Measurements from ENCODE around the gene KIRREL3. TPM values are rescaled to one million over a fixed set of nuclear protein-coding genes. Genes with fewer than 3 reads are reported as not detected.

KIRREL3 gene
- total and polyA plus RNA-seq, 3 experiments from 2014 or later = not detected

GRCh38 chr11:126440792-126441514, 559.6 kb downstream of the KIRREL3 start:
- DNase-seq = peak; percentile 51 to 75 (median 59)
- Histone ChIP-seq H3K4me1 (ENCODE audit: insufficient read depth, low read length) (no peaks in the 10 kb centered on the region), H3K4me3 (ENCODE audit: low read length) (no peak overlapping the region), H3K27me3 (ENCODE audit: insufficient read depth, low read length, poor library complexity, severe bottlenecking) (no peaks in the 10 kb centered on the region), H3K9me3 (ENCODE audit: low read length) (no peaks in the 10 kb centered on the region), H3K27ac (ENCODE audit: low read depth, low read length) (no peak overlapping the region), H3K36me3 (ENCODE audit: insufficient read depth, low read length) (no peaks in the 10 kb centered on the region)
- Mint-ChIP-seq H3K36me3 (no peaks in the 10 kb centered on the region), H3K27me3 (peaks cover 3 to 23% of the 10 kb centered on the region in 2 donors), H3K9me3 (no peaks in the 10 kb centered on the region), H3K4me3 (no peak overlapping the region), H3K4me1 (peaks cover 4 to 6% (median 4%) of the 10 kb centered on the region in 3 donors), H3K27ac (peak overlapping the region in 1 of 8 donors; percentile 12)
- CTCF ChIA-PET = interaction anchor here (0.6 to 6.4 kb wide), 8 partner anchors 9 to 131 kb away, joined by 3 to 90 read pairs (median 4); no protein-coding TSS in a partner anchor
- POLR2A ChIA-PET = no interaction called here

- no peak overlapping the region for H3K27ac ChIP-seq (ENCODE audit: low read depth, low read length)
- H3K4me3 Mint-ChIP-seq = no peak overlapping the region
- H3K27me3 Mint-ChIP-seq = peaks cover 3 to 23% of the 10 kb centered on the region in 2 donors
- peaks cover 4 to 6% (median 4%) of the 10 kb centered on the region in 3 donors for H3K4me1 Mint-ChIP-seq
- H3K4me3 ChIP-seq (ENCODE audit: low read length) = no peak overlapping the region
- H3K27ac Mint-ChIP-seq = no peak overlapping the region
- H3K27me3 ChIP-seq (ENCODE audit: insufficient read depth, low read length, poor library complexity, severe bottlenecking) = no peaks in the 10 kb centered on the region
- no peaks in the 10 kb centered on the region for H3K36me3 Mint-ChIP-seq
- no peak for DNase-seq
- ChIA-PET POLR2A (no interaction called here), CTCF (interaction anchor here (0.8 to 6.4 kb wide), 5 partner anchors 10 to 130 kb away, joined by 3 to 90 read pairs (median 3); no protein-coding TSS in a partner anchor)
- no peaks in the 10 kb centered on the region for H3K36me3 ChIP-seq (ENCODE audit: insufficient read depth, low read length)
- H3K9me3 Mint-ChIP-seq = no peaks in the 10 kb centered on the region
- H3K4me1 ChIP-seq (ENCODE audit: insufficient read depth, low read length) = no peaks in the 10 kb centered on the region
- H3K9me3 ChIP-seq (ENCODE audit: low read length) = no peaks in the 10 kb centered on the region
Observed at GRCh38 chr11:126440276-126440675, 560.3 kb downstream of the KIRREL3 start.

GRCh38 chr11:126438691-126439090, 561.9 kb downstream of the KIRREL3 start:
- H3K27ac Mint-ChIP-seq = peak overlapping the region in 1 of 8 donors; percentile 75
- Histone ChIP-seq H3K4me1 (ENCODE audit: insufficient read depth, low read length) (no peaks in the 10 kb centered on the region), H3K27me3 (ENCODE audit: insufficient read depth, low read length, poor library complexity, severe bottlenecking) (no peaks in the 10 kb centered on the region), H3K4me3 (ENCODE audit: low read length) (no peak overlapping the region), H3K27ac (ENCODE audit: low read depth, low read length) (no peak overlapping the region), H3K36me3 (ENCODE audit: insufficient read depth, low read length) (no peaks in the 10 kb centered on the region), H3K9me3 (ENCODE audit: low read length) (no peaks in the 10 kb centered on the region)
- peaks cover 4 to 6% (median 4%) of the 10 kb centered on the region in 3 donors for H3K4me1 Mint-ChIP-seq
- no peaks in the 10 kb centered on the region for H3K36me3 Mint-ChIP-seq
- CTCF ChIA-PET = interaction anchor here (6.4 kb wide), 1 partner anchor 43 kb away, joined by 90 read pairs; no protein-coding TSS in a partner anchor
- POLR2A ChIA-PET = no interaction called here
- H3K27me3 Mint-ChIP-seq = peaks cover 3 to 23% of the 10 kb centered on the region in 2 donors
- no peaks in the 10 kb centered on the region for H3K9me3 Mint-ChIP-seq
- no peak overlapping the region for H3K4me3 Mint-ChIP-seq
- no peak for DNase-seq

- Histone ChIP-seq H3K4me1 (ENCODE audit: insufficient read depth, low read length) (no peaks in the 10 kb centered on the region), H3K27me3 (ENCODE audit: insufficient read depth, low read length, poor library complexity, severe bottlenecking) (no peaks in the 10 kb centered on the region), H3K36me3 (ENCODE audit: insufficient read depth, low read length) (no peaks in the 10 kb centered on the region), H3K4me3 (ENCODE audit: low read length) (no peak overlapping the region), H3K27ac (ENCODE audit: low read depth, low read length) (no peak overlapping the region), H3K9me3 (ENCODE audit: low read length) (no peaks in the 10 kb centered on the region)
- Mint-ChIP-seq H3K27ac (peak overlapping the region in 1 of 8 donors; percentile 75), H3K9me3 (no peaks in the 10 kb centered on the region), H3K4me3 (no peak overlapping the region), H3K36me3 (no peaks in the 10 kb centered on the region), H3K4me1 (peaks cover 4 to 6% (median 4%) of the 10 kb centered on the region in 3 donors), H3K27me3 (peaks cover 3 to 19% of the 10 kb centered on the region in 2 donors)
- ChIA-PET CTCF (interaction anchor here (6.4 kb wide), 1 partner anchor 43 kb away, joined by 90 read pairs; no protein-coding TSS in a partner anchor), POLR2A (no interaction called here)
- no peak for DNase-seq
Observed at GRCh38 chr11:126438272-126438671, 562.3 kb downstream of the KIRREL3 start.

- H3K9me3 Mint-ChIP-seq = no peaks in the 10 kb centered on the region
- CTCF ChIA-PET = no interaction called here
Observed at GRCh38 chr11:126437731-126438130, 562.8 kb downstream of the KIRREL3 start.

GRCh38 chr11:126436209-126436755, 564.3 kb downstream of the KIRREL3 start:
- H3K9me3 ChIP-seq (ENCODE audit: low read length) = no peaks in the 10 kb centered on the region
- H3K27ac Mint-ChIP-seq = no peak overlapping the region
- H3K4me3 Mint-ChIP-seq = no peak overlapping the region
- H3K36me3 ChIP-seq (ENCODE audit: insufficient read depth, low read length) = no peaks in the 10 kb centered on the region
- DNase-seq = no peak
- no peak overlapping the region for H3K27ac ChIP-seq (ENCODE audit: low read depth, low read length)
- POLR2A ChIA-PET = no interaction called here
- peaks cover 0 to 7% of the 10 kb centered on the region in 2 donors for H3K27me3 Mint-ChIP-seq
- H3K36me3 Mint-ChIP-seq = no peaks in the 10 kb centered on the region
- CTCF ChIA-PET = interaction anchor here (1.4 kb wide), 1 partner anchor 44 kb away, joined by 5 read pairs; no protein-coding TSS in a partner anchor
- no peaks in the 10 kb centered on the region for H3K4me1 ChIP-seq (ENCODE audit: insufficient read depth, low read length)
- H3K4me3 ChIP-seq (ENCODE audit: low read length) = no peak overlapping the region
- H3K4me1 Mint-ChIP-seq = peaks cover 4 to 6% (median 4%) of the 10 kb centered on the region in 3 donors
- H3K9me3 Mint-ChIP-seq = no peaks in the 10 kb centered on the region
- H3K27me3 ChIP-seq (ENCODE audit: insufficient read depth, low read length, poor library complexity, severe bottlenecking) = no peaks in the 10 kb centered on the region

More at GRCh38 chr11:126437731-126438130, 562.8 kb downstream of the KIRREL3 start:
- peaks cover 4 to 6% (median 4%) of the 10 kb centered on the region in 3 donors for H3K4me1 Mint-ChIP-seq
- Histone ChIP-seq H3K27ac (ENCODE audit: low read depth, low read length) (no peak overlapping the region), H3K4me3 (ENCODE audit: low read length) (no peak overlapping the region), H3K4me1 (ENCODE audit: insufficient read depth, low read length) (no peaks in the 10 kb centered on the region), H3K27me3 (ENCODE audit: insufficient read depth, low read length, poor library complexity, severe bottlenecking) (no peaks in the 10 kb centered on the region), H3K9me3 (ENCODE audit: low read length) (no peaks in the 10 kb centered on the region), H3K36me3 (ENCODE audit: insufficient read depth, low read length) (no peaks in the 10 kb centered on the region)
- H3K36me3 Mint-ChIP-seq = no peaks in the 10 kb centered on the region
- H3K4me3 Mint-ChIP-seq = no peak overlapping the region
- POLR2A ChIA-PET = no interaction called here
- no peak overlapping the region for H3K27ac Mint-ChIP-seq
- peaks cover 0 to 14% of the 10 kb centered on the region in 2 donors for H3K27me3 Mint-ChIP-seq
- no peak for DNase-seq

DNA sequence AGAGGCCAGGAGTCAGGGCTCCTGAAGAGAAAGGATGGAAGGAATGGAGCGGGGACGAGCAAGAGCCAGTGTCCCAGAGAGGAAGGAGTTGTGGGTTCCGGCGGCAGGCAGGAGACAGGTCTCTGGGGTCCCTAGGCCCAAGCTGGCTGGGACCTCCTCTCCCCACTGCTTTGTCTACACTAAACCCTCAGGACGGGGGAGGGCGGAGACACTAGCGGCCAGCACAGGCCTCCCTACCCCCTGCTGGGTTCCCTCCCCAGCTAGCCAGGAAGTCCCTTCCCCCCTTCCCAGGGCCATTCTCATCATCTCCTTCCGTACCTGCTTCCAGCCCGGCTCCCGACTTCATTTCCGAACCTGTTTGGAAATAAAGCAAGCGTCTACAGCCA, 565.6 kb downstream of the KIRREL3 start:
- Mint-ChIP-seq H3K27ac (peak overlapping the region in 1 of 8 donors; percentile 73), H3K9me3 (no peaks in the 10 kb centered on the region), H3K4me1 (no peaks in the 10 kb centered on the region), H3K36me3 (no peaks in the 10 kb centered on the region), H3K4me3 (no peak overlapping the region), H3K27me3 (no peaks in the 10 kb centered on the region)
- Histone ChIP-seq H3K27me3 (ENCODE audit: insufficient read depth, low read length, poor library complexity, severe bottlenecking) (no peaks in the 10 kb centered on the region), H3K27ac (ENCODE audit: low read depth, low read length) (no peak overlapping the region), H3K36me3 (ENCODE audit: insufficient read depth, low read length) (no peaks in the 10 kb centered on the region), H3K4me1 (ENCODE audit: insufficient read depth, low read length) (no peaks in the 10 kb centered on the region), H3K9me3 (ENCODE audit: low read length) (no peaks in the 10 kb centered on the region), H3K4me3 (ENCODE audit: low read length) (no peak overlapping the region)
- no peak for DNase-seq
- POLR2A ChIA-PET = no interaction called here
- CTCF ChIA-PET = no interaction called here

Data from CD8-positive, alpha-beta memory T cell (primary cell).